Esophagus squamous epithelium (tissue), 4 donors: ENCODE results near the gene GTSE1.

Experiments
- CTCF ChIP-seq, 6 experiments: fragments of 450-650 bp in 4 of 6; fragments of 200-600 bp in 2 of 6; sonication (generic) in 2 of 6; IDR thresholded peaks; one replicate each; pipeline ENCODE4 v1.5.1; 2016 to 2019; ENCODE audit warnings: antibody characterized with exemption in 6 of 6, mild to moderate bottlenecking in 4 of 6, moderate library complexity in 4 of 6
- POLR2A ChIP-seq, 4 donors: fragments of 450-650 bp; IDR thresholded peaks; one replicate each; pipeline ENCODE4 v1.6.1; 2017; ENCODE audit warnings: antibody characterized with exemption in 4 of 4, mild to moderate bottlenecking in 4 of 4, moderate library complexity in 3 of 4

GRCh38 chr22:46274381-46274780, 22.3 kb upstream of the GTSE1 start:
- TF ChIP-seq CTCF (IDR thresholded peaks at IDR 0.05) (no peak), POLR2A (IDR thresholded peaks at IDR 0.05) (no peak)
